ENCODE results near the gene IRGC.
A peak's percentile ranks its signal among the peaks of the same experiment; 100 is the strongest.

IRGC gene

GRCh38 chr19:43691755-43692154, 24.1 kb upstream of the IRGC start:
- no peak for DNase-seq

DNA sequence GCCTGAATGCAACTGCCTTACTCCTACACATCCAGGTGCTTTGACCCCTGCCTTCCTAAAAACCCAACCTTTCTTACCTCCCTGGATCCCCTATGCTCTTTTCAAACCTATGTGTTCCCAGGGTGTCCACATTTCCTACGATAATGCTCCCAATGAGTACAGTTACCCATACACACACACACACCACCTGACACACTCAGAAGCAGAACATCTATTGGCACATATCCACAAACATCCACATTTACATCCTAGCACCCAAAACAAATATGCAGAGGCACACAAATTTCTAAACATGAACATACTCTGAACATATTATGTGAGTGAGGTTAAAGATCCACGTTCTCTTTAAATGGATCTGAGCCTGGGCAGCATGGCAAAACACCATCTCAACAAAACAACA, 23.5 kb upstream of the IRGC start:
- DNase-seq = no peak

DNA sequence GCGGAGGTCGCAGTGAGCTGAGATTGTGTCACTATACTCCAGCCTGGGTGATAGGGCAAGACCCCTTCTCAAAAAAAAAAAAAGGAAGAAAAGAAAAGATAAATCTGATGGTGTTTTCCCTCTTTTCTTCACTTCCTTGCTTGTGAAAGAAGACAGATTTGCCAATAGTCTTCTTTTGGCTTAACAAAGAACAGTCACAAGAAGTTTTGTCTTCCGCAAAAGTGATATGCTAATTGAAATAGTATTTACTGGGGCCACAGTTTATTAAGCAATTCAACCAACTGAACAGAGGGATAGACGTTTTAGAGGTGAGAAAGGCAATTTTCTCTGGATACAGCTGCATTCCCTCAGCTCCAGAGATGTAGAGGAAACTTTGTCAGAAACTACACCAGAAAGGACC, 23.0 kb upstream of the IRGC start:
- no peak for DNase-seq

- no peak for DNase-seq
These were observed 21.3 kb upstream of the IRGC start for GRCh38 chr19:43694553-43694952.

DNA sequence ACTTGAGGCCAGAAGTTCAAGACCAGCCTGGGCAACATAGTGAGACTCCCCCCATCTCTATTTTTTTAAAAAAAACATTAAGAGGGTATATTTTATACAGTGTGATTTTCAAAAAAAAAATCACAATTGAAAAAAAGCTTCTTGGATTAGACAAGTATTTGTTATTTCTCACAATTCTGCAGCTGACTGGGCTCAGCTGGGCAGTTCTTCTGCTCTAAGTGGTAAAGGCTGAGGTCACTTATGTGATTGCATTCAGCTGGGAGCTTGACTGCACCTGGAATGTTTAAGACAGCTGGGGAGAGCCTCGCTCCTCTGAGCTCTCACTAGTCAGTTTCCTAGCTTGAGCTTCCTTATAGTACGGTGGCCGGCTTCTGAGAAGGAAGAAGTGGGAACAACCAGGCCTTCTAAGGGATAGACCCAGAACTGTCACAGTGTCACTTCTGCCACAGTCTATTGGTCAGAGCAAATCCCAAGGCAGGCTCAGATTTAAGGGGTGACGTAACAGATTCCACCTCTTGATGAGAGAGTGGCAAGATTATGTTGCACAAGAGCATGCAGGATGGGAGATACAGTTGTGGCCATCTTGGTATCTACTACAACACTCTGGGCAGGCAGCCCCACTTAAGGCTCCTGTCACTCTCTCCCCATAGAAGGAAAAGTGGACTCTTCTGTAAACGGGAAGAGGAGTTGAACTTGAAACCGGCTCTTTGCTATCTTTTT, 19.7 kb upstream of the IRGC start:
- peak; percentile 61 for DNase-seq

- no peak for DNase-seq
These were observed 18.6 kb upstream of the IRGC start for GRCh38 chr19:43697295-43697694.

DNA sequence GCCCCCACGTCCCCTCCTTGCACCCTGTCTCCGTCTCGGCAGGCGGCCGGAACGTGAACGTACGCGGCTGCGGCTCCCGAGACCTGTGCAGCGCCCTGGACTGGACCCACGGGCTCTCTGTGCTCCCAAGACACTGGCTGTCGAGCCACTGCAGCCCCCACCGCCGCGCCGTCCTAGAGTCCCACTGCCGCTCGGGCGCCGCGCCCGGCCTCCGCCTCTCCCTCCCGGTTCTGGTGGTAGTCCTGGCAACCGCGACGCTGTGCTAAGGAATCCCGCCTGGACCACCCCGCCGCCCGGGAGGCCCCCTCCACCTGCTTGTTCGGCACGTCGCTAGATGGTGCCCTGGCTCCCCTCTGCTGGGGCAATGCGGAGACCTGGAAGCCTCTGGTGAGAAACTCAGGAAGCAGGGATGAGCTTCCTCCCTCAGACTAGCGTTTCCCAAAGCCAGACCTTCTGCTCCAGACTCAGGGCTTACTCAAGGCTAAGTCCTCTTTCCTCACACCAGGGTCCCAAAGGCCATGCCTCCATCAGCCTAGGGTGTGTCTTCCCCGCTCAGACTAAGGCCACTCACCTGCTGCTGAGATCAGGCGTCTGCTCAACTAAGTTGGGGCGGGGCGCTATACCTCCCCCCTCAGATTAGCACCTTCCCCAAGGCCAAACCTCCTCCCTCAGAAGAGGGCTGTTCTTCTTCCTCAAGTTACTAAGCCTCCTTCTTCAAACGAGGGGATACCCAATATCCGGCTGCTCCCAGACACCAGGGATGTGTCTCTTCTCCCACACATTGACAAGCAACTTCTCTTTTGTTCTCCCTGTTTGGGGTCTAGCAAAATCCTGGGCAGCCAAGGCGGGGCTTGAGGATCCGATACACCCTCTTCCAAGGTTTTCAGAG, 16.1 kb upstream of the IRGC start:
- peak; percentile 29 for DNase-seq

DNA sequence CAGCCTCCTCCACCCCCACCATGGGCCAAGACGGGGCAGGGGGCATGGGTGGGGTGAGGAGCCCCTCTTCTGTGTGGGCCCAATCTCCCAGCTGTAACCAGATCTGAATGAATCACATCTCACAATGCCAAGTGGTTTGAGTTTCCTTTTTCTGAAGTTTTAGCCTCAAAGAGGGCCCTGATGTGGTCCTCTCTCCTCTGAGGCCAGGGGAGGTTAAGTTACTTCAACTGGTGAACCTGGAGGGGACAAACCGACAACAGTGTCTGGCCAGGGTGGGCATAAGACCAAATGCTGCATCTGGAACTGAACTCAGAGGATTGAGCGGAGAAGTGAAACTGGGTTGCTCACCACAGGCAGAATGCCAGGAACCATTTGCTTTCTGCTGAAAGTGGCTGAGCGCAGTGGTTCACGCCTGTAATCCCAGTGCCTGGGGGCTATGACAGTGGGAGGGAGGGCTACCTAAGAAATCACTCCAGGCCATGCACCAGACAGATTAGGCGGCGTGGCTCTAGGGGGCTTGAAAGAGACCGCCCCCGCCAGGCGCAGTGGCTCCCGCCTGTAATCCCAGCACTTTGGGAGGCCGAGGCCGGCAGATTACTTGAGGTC, 15.4 kb upstream of the IRGC start:
- peak; percentile 40 for DNase-seq

GRCh38 chr19:43704002-43704705, 11.7 kb upstream of the IRGC start:
- DNase-seq = no peak

DNA sequence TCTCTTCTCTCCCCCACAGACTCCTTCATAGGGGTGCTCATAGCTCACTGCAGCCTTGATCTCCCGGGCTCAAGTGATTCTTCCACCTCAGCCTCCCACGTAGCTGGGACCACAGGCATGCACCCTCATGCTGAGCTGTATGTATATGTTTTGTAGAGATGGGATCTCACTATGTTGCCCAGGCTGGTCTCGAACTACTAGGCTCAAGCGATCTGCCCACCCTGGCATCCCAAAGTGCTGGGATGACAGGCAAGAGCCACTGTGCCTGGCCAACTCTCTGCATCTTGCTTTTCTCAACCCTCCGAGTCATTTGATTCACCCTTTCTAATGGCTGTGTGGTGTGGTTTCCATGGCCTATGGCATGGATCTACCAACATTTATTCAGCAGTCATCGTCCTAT, 10.1 kb upstream of the IRGC start:
- DNase-seq = no peak

DNA sequence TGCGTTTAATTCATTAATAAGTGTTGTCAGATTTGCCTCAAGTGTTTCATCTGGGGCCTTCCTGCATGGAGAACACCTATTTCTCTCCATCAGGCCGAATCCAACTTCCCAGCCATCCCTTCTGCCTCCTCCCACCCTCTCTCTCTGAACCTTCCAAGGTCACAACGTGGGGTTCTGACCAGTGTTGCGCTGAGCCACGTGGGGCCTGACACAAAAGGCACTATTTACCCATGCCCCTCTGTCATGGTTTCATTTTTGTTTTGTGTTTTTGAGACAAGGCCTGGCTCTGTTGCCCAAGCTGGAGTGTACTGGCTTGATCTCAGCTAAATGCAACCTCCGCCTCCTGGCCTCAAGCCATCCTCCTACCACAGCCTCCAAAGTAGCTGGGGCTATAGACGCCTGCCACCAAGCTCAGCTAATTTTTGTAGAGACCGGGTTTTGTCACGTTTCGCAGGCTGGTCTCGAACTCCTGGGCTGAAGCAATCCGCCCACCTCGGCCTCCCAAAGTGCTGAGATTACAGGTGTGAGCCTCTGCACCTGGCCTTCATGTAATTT, 8.6 kb upstream of the IRGC start:
- DNase-seq = no peak

DNA sequence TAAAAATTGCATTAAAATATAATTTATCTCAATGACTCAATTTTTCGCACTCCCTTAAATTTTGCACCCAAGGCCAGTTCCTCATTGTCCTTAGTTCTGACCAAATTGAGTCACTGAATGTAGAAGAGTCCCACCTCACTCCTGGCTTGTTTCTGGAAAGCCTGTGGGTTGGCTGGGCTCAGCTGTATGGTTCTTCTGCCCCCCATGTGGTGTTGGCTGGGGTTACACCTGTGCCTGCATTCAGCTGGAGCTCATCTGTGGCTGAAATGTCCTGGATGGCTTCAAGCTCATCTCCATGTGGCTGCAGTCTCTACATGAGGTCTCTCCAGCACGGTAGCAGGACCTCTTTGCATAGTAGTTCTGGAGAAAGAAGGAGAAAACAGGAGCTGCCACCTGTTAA, 7.2 kb upstream of the IRGC start:
- no peak for DNase-seq

GRCh38 chr19:43711751-43712355, 4.0 kb upstream of the IRGC start:
- no peak for DNase-seq

DNA sequence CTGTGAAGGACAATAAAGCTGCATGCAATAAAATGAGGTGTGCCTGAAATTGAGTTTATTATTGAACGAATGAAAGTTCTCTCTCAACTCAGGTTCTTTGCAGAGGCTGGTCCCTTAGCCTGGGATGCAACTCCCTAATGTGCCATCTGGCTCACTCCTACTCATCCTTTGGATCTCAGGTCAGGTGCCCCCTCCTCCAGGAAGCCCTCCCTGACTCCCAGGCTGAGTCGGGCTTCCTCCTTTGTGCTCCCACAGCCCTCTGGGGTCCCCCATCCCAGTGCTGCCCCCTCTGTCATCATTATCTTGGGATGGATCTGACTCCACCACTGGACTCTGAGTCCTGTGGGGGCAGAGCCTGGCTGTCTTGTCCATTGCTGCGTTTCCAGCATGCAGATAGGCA, 2.7 kb upstream of the IRGC start:
- no peak for DNase-seq

- no peak for DNase-seq
These were observed 2.9 kb downstream of the IRGC start for GRCh38 chr19:43718627-43719377.

DNA sequence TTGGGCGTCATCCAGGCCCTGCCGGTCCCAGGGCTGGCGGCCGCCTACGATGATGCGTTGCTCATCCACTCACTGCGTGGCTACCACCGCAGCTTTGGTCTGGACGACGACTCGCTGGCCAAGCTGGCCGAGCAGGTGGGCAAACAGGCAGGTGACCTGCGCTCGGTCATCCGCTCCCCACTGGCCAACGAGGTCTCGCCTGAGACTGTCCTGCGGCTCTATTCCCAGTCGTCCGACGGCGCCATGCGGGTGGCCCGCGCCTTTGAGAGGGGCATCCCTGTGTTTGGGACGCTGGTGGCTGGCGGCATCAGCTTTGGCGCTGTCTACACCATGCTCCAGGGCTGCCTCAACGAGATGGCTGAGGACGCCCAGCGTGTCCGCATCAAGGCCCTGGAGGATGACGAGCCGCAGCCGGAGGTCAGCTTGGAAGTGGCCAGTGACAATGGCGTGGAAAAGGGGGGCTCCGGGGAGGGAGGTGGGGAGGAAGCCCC, 3.5 kb downstream of the IRGC start:
- DNase-seq = no peak

DNA sequence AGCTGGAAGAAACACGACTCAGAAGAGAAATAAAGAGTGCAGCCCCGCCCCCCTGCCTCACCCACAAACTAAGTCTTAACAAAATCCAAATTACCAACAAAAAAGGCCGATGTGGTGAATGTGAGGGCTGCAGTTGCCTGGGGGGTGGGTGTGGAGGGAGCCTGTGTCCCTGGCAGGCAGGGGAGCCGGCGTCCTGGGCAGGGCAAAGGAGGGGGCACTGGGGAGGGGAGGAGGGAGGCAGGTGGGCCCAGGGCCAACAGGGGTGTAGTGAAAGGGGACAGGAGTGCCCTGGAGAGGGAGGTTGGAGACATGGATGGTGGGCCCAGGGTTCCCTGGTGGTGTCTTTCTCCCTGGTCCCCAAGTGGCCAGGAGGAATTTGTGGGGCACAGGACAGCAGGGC, 4.0 kb downstream of the IRGC start:
- DNase-seq = no peak

DNA sequence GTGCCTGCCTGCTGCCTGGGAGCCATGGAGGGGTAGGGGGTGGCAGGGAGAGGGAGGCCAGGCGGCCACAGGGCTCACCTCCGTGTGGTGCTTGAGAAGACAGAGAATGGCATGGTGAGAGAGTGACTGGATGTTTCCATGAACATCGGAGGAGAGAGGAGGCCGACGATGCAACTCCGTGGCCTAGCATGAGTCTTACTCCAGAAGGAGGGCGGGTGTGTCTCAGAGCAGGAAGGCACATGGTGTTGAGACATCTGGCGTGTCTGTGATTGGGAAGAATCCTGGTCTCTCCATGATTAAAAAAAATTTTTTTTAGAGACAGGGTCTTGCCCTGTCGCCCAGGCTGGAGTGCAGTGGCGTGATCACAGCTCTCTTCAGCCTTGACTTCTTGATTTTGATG, 5.1 kb downstream of the IRGC start:
- DNase-seq = no peak

GRCh38 chr19:43721469-43722048, 5.7 kb downstream of the IRGC start:
- DNase-seq = no peak

DNA sequence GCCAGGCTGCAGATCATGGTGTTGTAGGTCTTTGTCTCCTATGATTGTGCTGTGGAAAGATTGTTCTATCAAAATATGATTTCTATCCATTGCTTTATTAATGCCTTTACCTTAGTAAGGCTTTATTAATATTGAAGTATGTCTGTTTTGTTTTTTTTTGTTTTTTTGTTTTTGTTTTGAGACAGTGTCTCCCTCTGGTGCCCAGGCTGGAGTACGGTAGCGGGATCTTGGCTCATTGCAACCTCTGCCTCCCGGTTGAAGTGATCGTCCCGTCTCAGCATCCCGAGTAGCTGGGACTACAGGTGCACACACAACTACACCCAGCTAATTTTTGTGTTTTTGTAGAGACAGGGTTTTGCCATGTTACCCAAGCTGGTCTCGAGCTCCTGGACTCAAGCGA, 7.7 kb downstream of the IRGC start:
- DNase-seq = peak; percentile 27

GRCh38 chr19:43724896-43725295, 9.0 kb downstream of the IRGC start:
- no peak for DNase-seq
